CD14-positive monocyte (primary cell): ENCODE measurements around the gene ENPEP. TPM values are rescaled to one million over a fixed set of nuclear protein-coding genes. Genes with fewer than 3 reads are reported as not detected.
A peak's percentile ranks its signal among the peaks of the same experiment; 100 is the strongest.

ENCODE experiments used
- DNase-seq, 3 donors: peaks; one replicate each; pipeline ENCODE4 v3.0.0-alpha.2; 2011 to 2022
- H2AFZ ChIP-seq: 2 replicates; pipeline ENCODE4 v1.6.0; 2012; ENCODE audit warnings: mild to moderate bottlenecking, low read depth, low read length, inconsistent platforms; ENCODE audit not compliant: insufficient read depth, poor library complexity, severe bottlenecking
- H3K27ac ChIP-seq, 2 donors: 1 replicate in 1 of 2; 2 replicates in 1 of 2; pipeline ENCODE4 v1.5.1; 2012 to 2013; ENCODE audit warnings: low read length in 2 of 2, control low read depth in 1 of 2, inconsistent platforms in 1 of 2, low read depth in 1 of 2, mild to moderate bottlenecking in 1 of 2
- H3K27me3 ChIP-seq, 2 donors: one replicate each; pipeline versions ENCODE4 v1.6.0 to v1.6.1; 2011 to 2013; ENCODE audit warnings: low read length in 2 of 2; ENCODE audit not compliant: control insufficient read depth in 2 of 2, insufficient read depth in 2 of 2
- H3K36me3 ChIP-seq, 2 donors: replicated peaks in 1 of 2; 1 replicate in 1 of 2; 2 replicates in 1 of 2; pipeline versions ENCODE4 v1.5.1 to v1.6.1; 2012 to 2013; ENCODE audit warnings: low read length in 2 of 2, control low read depth in 1 of 2, inconsistent platforms in 1 of 2, mild to moderate bottlenecking in 1 of 2; ENCODE audit not compliant: insufficient read depth in 2 of 2, control insufficient read depth in 1 of 2
- H3K4me1 ChIP-seq, 2 donors: 1 replicate in 1 of 2; 2 replicates in 1 of 2; pipeline versions ENCODE4 v1.5.1 to v1.6.1; 2012 to 2013; ENCODE audit warnings: low read length in 2 of 2, control low read depth in 1 of 2, inconsistent platforms in 1 of 2, mild to moderate bottlenecking in 1 of 2, moderate library complexity in 1 of 2; ENCODE audit not compliant: insufficient read depth in 2 of 2, control insufficient read depth in 1 of 2
- H3K4me2 ChIP-seq: replicated peaks from 2 replicates; pipeline ENCODE3; 2012; ENCODE audit warnings: low read length, moderate library complexity, mild to moderate bottlenecking; ENCODE audit not compliant: poor library complexity, severe bottlenecking; ENCODE audit errors: extremely low read depth
- H3K4me3 ChIP-seq, 3 experiments: fragments of 200-600 bp in 1 of 3; sonication (generic) in 1 of 3; replicated peaks in 1 of 3; 1 replicate in 2 of 3; 2 replicates in 1 of 3; pipeline ENCODE4 v1.5.1; 2011 to 2013; ENCODE audit warnings: low read length in 3 of 3, mild to moderate bottlenecking in 3 of 3, control low read depth in 2 of 3, low read depth in 2 of 3, inconsistent platforms in 1 of 3, moderate library complexity in 1 of 3
- H3K79me2 ChIP-seq: 2 replicates; pipeline ENCODE4 v1.6.0; 2012; ENCODE audit warnings: mild to moderate bottlenecking, control low read depth, inconsistent platforms, low read length, moderate library complexity; ENCODE audit not compliant: insufficient read depth
- H3K9ac ChIP-seq: 2 replicates; pipeline ENCODE4 v1.6.0; 2017; ENCODE audit warnings: low read length, mild to moderate bottlenecking; ENCODE audit not compliant: insufficient read depth, poor library complexity, severe bottlenecking
- H3K9me3 ChIP-seq, 2 donors: replicated peaks in 1 of 2; 1 replicate in 1 of 2; 2 replicates in 1 of 2; pipeline versions ENCODE4 v1.5.1 to v1.6.1; 2012 to 2013; ENCODE audit warnings: low read length in 2 of 2, control low read depth in 1 of 2; ENCODE audit not compliant: control insufficient read depth in 1 of 2, insufficient read depth in 1 of 2
- H4K20me1 ChIP-seq: 2 replicates; pipeline ENCODE4 v1.6.0; 2012; ENCODE audit warnings: mild to moderate bottlenecking, low read length, control low read depth, moderate library complexity; ENCODE audit not compliant: insufficient read depth
- H3K27ac Mint-ChIP-seq, 7 donors: one replicate each; pipeline ENCODE4 v1.8.0; 2020; ENCODE audit warnings: mild to moderate bottlenecking in 7 of 7, mixed read lengths in 7 of 7, moderate library complexity in 6 of 7, inconsistent platforms in 2 of 7
- H3K27me3 Mint-ChIP-seq, 3 donors: one replicate each; pipeline ENCODE4 v1.8.0; 2021 to 2022; ENCODE audit warnings: low read depth in 3 of 3, mild to moderate bottlenecking in 3 of 3, mixed read lengths in 3 of 3, moderate library complexity in 3 of 3, inconsistent platforms in 1 of 3
- H3K36me3 Mint-ChIP-seq, 2 donors: one replicate each; pipeline ENCODE4 v1.8.0; 2020; ENCODE audit warnings: mixed read lengths in 2 of 2, inconsistent platforms in 1 of 2, mild to moderate bottlenecking in 1 of 2
- H3K4me1 Mint-ChIP-seq: one replicate; pipeline ENCODE4 v1.8.0; 2020; ENCODE audit warnings: mild to moderate bottlenecking, mixed read lengths
- H3K4me3 Mint-ChIP-seq, 2 donors: one replicate each; pipeline ENCODE4 v1.8.0; 2020; ENCODE audit warnings: mild to moderate bottlenecking in 2 of 2, mixed read lengths in 2 of 2, moderate library complexity in 1 of 2
- H3K9me3 Mint-ChIP-seq, 7 donors: one replicate each; pipeline ENCODE4 v1.8.0; 2020 to 2022; ENCODE audit warnings: mixed read lengths in 7 of 7, mild to moderate bottlenecking in 6 of 7, moderate library complexity in 6 of 7, inconsistent platforms in 2 of 7
- CTCF ChIP-seq: fragments of 200-600 bp; IDR thresholded peaks from one replicate; pipeline ENCODE4 v1.8.0; 2022; ENCODE audit warnings: antibody characterized with exemption, mild to moderate bottlenecking
- WGBS: methylation state at CpG from one replicate; pipeline ENCODE4 v1.1.5; 2013; ENCODE audit warnings: missing lambda C conversion rate; ENCODE audit not compliant: insufficient coverage; 5-methylcytosine and 5-hydroxymethylcytosine counted together
- intact Hi-C, 2 donors: fragments of 100-400 bp; cut with micrococcal nuclease; formaldehyde crosslinking; loops; one replicate each; pipeline versions ENCODE4 v1.15.0 to v1.15.1; 2023
- polyA plus RNA-seq, 3 donors: library from polyadenylated mRNA; depleted of rRNA in 1 of 3; unstranded in 2 of 3; stranded (reverse) in 1 of 3; fragments of 300-500 nt in 2 of 3; fragments of >200 nt in 1 of 3; fragmentation: Illumina TruSeq in 2 of 3; gene quantifications; 1 replicate in 2 of 3; 2 replicates in 1 of 3; pipeline ENCODE4 v1.2.3, GENCODE V29; 2012 to 2021

Gene ENPEP
- polyA plus RNA-seq, 3 donors: not detected

GRCh38 chr4:110527156-110527555 lies 51.2 kb downstream of the ENPEP start:
- Mint-ChIP-seq H3K4me3 (no peak overlapping the region), H3K27ac (no peak overlapping the region), H3K36me3 (no peaks in the 10 kb centered on the region), H3K4me1 (no peaks in the 10 kb centered on the region), H3K27me3 (peaks cover 7 to 22% (median 15%) of the 10 kb centered on the region in 3 donors), H3K9me3 (no peaks in the 10 kb centered on the region)
- no peaks in the 10 kb centered on the region for H3K27me3 ChIP-seq
- no peaks in the 10 kb centered on the region for H4K20me1 ChIP-seq
- no peaks in the 10 kb centered on the region for H3K9me3 ChIP-seq
- intact Hi-C loops: no loop called here
- no peak for DNase-seq
- 93% methylated on average over 3 of the region's 4 CpGs for WGBS
- no peak overlapping the region for H3K4me3 ChIP-seq
- H3K79me2 ChIP-seq: no peaks in the 10 kb centered on the region
- H3K9ac ChIP-seq: no peak overlapping the region
- H3K4me1 ChIP-seq: no peaks in the 10 kb centered on the region
- H3K27ac ChIP-seq: no peak overlapping the region
- no peak overlapping the region for H3K4me2 ChIP-seq
- no peak for TF ChIP-seq CTCF
- no peak overlapping the region for H2AFZ ChIP-seq
- H3K36me3 ChIP-seq: no peaks in the 10 kb centered on the region

- no CpG with 5 or more reads among the region's 4 CpGs for WGBS
- H3K27me3 ChIP-seq: no peaks in the 10 kb centered on the region
- peaks cover 2 to 12% (median 9%) of the 10 kb centered on the region in 3 donors for H3K27me3 Mint-ChIP-seq
- intact Hi-C loops: no loop called here
- H3K9me3 ChIP-seq: no peaks in the 10 kb centered on the region
- H3K79me2 ChIP-seq: no peaks in the 10 kb centered on the region
- no peak overlapping the region for H3K4me3 Mint-ChIP-seq
- H3K4me1 ChIP-seq: no peaks in the 10 kb centered on the region
- DNase-seq: no peak
- H4K20me1 ChIP-seq: no peaks in the 10 kb centered on the region
- no peaks in the 10 kb centered on the region for H3K4me1 Mint-ChIP-seq
- no peak for TF ChIP-seq CTCF
- H3K9ac ChIP-seq: no peak overlapping the region
- H3K36me3 ChIP-seq: no peaks in the 10 kb centered on the region
- H3K4me2 ChIP-seq: no peak overlapping the region
- H3K4me3 ChIP-seq: no peak overlapping the region
- H2AFZ ChIP-seq: no peak overlapping the region
- H3K9me3 Mint-ChIP-seq: peaks cover 0 to 6% (median 2%) of the 10 kb centered on the region in 7 donors
- H3K36me3 Mint-ChIP-seq: no peaks in the 10 kb centered on the region
- H3K27ac ChIP-seq: no peak overlapping the region
- peak overlapping the region in 1 of 7 donors; percentile 45 for H3K27ac Mint-ChIP-seq
Observed at GRCh38 chr4:110532901-110533589, 57.1 kb downstream of the ENPEP start.
